Iris pigment epithelial cell (primary cell): Measurements from ENCODE around the gene MTFP1.
"Not testable (repeated sequence)": the region's sequence is repeated elsewhere in the genome, so short reads cannot be mapped to it uniquely, and the experiment has no call there.

Experiments used
- DNase-seq: peaks from one replicate; pipeline ENCODE4 v3.0.0-alpha.2; 2011; ENCODE audit warnings: low read depth

The MTFP1 gene

GRCh38 chr22:30455075-30455840, 29.7 kb downstream of the MTFP1 start:
- no peak for DNase-seq

GRCh38 chr22:30457981-30458380, 32.4 kb downstream of the MTFP1 start:
- no peak for DNase-seq

- DNase-seq, result no peak
Measured at GRCh38 chr22:30459181-30460052, 33.8 kb downstream of the MTFP1 start.

DNA sequence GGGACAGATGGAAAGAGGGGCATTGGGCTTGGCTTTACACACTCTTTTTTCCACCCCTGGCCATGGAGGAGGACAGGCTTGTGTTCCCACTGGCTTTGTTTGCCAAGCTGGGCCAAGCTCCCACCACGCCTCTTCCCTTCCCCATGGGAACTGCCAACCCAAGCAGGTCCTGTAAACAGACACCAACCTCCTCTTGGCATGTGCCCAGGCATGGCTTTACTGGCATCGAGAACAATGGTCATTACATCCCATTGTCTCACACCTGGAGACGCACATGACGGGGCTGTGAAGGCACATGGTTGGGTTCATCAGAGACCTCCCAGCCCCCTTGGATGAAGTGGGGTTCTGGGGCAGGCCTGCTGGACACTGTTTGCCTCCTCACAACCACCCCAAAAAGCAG, 34.6 kb downstream of the MTFP1 start:
- DNase-seq, result no peak

- not testable (repeated sequence) for DNase-seq
Measured at GRCh38 chr22:30460555-30460954, 35.0 kb downstream of the MTFP1 start.

GRCh38 chr22:30469165-30469564, 43.6 kb downstream of the MTFP1 start:
- no peak for DNase-seq

GRCh38 chr22:30470655-30471054, 45.1 kb downstream of the MTFP1 start:
- no peak for DNase-seq

DNA sequence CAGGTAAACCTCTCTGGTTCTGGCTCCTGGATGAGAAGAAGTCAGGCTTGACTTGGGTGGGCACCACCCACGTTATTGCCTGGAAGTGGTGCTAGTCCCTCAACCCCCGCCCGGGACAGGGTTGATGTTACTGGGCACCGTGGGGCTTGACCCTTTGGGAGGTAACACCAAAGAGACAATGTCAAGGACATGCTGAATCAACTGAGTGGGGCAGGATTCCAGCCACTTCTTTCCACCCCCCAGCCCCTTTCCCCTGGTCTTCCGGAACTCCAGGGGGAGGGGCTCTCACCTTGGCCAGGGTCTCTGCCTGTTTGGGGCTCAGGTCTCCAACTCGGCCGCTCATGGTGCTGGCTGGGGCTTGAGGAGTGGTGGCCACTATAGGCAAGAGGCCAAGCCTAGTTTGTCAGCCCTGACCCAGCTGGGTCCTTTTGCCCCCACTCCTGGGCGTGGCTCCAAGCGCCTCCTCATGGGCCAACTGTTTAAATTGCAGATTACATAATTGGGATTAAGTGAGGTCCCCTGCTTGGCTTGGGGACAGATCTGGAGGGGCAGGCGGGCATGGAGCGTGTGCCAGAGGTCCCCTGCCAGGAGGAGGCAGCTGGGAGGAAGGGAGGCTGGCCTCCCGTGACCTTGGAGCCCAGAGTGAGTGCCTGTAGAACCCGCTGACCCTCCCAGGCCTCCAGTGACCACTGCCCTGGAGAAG, 46.2 kb downstream of the MTFP1 start, which contains the start of gene SEC14L3:
Gene SEC14L3, minus strand, starts transcription at position 402 of the 703 bp plus-strand sequence. Its CDS starts 59 bp downstream, at position 343.
- DNase-seq, result no peak

DNA sequence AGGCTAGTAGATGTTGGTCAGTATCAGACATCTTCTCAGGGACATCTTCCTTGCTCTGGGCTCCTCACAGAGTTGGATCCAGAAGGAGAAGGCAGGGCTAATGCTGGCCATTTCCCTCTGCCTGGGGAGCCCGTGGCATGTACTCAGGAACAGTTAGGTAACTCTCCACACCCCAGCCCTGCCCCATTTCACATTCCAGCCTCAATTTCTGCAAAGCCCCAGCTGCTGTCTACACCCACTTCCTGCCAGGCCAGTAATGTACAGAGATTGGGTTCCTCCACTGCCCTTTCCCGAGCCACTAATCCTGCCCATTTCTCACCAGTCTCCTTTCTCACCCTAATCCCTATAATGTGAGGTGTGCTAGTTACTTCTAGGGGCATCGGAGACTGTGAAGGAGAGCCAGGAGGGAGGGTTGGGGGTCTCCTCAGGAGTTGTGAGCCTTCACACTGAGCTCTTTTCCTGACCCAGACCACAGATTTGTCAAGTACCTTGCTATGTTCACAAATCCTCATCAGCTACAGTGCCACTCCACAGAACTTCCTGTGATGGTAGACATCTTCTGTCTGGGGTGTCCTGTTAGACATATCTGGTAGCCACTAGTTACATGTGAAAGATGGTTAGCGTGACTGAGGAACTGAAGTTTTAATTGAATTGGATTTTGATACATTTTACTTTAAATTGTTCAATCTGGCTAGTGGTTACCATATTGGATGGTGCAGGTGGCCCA, 47.6 kb downstream of the MTFP1 start:
- DNase-seq, result no peak

GRCh38 chr22:30474121-30474520, 48.6 kb downstream of the MTFP1 start:
- DNase-seq, result no peak

DNA sequence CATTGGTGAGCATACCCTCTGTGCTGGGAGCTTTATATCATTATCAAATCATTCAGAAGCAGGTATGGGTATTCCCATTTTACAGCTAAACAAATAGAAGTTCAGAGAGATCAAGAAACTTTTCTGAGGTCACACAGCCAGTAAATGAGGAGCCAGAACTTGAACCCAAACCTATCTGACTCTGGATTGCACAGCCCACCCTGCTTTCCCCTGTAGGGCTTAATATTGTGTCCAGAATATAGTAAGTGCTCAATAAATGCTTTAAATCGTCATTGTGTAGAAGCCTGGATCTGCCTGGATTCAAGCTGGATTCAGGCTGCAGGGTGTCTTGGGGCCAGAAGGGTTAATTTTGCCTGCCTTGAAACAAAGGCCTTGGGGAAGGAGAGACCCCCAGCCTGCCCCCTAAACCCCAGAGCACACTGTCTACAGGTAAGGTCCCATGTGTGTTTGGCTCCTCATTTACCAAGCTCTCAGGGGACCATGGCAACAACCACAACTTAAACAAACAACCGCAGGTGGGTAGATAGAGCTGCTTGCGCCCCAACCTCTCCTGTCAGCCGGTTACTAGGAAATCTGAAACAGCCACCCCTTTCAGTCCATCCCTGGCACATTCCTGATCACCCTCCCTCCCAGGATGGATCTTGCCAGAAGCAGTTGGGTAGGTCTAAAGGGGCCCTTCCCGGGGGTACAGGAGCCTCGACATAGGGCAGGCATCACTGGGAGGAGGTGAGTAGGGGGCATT, 49.3 kb downstream of the MTFP1 start:
- DNase-seq, result no peak
